GM19035 (cell line): ENCODE measurements around the gene C11orf65.
"Not testable (repeated sequence)": the region's sequence is repeated elsewhere in the genome, so short reads cannot be mapped to it uniquely, and the experiment has no call there.

Experiments
- ATAC-seq: cut with Tn5 transposase; IDR thresholded peaks from one replicate; pipeline ENCODE4 v1.9.1; 2021; ENCODE audit not compliant: unreplicated experiment

C11orf65 gene

DNA sequence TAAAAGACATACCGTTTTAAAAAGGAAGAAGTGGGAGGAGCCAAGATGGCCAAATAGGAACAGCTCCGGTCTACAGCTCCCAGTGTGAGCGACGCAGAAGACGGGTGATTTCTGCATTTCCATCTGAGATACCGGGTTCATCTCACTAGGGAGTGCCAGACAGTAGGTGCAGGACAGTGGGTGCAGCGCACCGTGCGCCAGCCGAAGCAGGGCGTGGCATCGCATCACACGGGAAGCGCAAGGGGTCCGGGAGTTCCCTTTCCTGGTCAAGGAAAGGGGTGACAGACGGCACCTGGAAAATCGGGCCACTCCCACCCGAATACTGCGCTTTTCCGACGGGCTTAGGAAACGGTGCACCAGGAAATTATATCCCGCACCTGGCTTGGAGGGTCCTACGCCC, 93.8 kb downstream of the C11orf65 start:
- ATAC-seq: not testable (repeated sequence)

DNA sequence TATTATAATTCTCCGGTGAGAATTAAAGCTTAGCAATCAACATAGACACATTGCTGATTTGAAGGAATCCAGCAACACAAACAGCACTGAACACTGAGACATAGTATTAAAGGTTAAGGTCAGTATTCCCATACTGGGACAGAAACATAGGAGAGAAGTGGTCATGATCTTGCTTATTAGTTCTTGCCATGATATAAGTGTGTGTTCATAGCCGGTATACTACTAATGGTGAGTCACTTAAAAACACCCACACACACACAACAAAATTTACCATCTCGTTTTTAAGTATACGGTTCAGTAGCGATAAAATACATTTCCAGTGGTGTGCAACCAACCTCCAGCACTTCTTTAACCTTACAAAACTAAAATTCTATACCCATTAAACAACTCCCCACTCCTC, 96.3 kb downstream of the C11orf65 start:
- ATAC-seq: no peak

DNA sequence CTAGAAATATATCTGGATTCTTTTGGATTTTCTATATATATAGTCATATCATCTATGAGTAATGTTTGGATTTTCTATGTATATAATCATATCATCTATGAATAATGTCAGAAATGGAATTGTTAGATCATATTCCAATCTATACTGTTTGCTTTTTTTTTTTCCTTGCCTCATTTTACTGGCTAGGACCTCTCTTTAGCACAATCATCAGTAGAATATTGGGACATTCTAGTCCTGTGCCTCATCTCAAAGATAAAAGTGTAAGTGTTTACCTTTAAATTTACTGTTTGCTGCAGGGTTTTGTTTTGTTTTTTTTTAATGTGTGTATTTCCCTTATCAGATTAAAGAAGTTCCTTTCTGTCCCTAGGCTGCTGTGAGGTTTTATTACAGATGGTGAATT, 97.0 kb downstream of the C11orf65 start:
- no peak for ATAC-seq

DNA sequence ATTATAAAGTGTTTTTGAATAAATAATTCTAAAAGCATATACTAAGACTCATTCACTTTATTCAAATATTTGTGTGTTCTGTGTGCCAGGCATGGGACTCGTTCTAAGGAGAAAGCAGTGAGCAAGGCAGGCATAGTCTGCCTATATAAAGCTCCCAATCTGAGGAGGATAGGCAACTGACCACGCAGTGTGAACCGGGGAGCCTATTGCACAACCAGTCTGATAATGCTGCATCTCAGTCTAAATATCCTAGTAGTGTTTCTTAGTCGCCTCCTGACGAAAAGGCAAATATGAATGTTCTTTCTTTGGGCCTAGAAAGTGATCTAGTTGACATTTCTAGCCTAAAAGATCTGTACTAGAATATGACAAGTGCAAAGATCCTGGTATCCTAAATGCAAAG, 98.3 kb downstream of the C11orf65 start:
- ATAC-seq: no peak

DNA sequence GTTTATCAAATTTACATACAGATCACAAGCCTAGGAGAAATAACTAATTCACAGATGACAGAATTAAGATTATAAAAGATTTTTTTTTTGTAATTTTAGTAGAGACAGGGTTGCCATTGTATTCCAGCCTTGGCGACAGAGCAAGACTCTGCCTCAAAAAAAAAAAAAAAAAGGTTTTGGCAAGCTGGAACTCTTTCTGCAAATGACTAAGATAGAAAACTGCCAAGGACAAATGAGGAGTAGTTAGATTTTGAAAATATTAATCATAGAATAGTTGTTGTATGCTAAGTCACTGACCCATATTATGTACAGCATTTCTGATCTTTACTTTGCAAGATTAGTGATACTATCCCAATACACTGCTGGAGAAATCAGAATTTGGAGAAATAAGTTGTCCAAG, 99.2 kb downstream of the C11orf65 start:
- ATAC-seq: no peak

DNA sequence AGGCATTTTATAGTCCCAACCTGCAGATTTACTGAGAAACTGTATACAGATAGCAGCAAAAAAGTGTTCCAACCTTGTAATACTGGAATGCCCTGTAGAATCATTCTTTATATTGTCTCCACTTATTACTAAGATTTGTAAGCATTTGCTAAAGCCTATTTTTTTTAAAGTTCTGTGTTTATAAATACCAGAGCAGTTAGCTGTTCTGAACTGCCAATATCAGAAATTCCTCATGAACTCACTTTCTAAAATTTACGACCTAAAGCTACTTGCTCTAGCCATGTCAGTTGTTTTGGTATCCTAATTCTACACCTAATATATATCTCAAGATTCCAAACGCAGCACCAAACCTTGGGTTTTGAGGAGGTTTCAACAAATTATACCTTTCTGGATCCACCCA, 103.2 kb downstream of the C11orf65 start:
- no peak for ATAC-seq

DNA sequence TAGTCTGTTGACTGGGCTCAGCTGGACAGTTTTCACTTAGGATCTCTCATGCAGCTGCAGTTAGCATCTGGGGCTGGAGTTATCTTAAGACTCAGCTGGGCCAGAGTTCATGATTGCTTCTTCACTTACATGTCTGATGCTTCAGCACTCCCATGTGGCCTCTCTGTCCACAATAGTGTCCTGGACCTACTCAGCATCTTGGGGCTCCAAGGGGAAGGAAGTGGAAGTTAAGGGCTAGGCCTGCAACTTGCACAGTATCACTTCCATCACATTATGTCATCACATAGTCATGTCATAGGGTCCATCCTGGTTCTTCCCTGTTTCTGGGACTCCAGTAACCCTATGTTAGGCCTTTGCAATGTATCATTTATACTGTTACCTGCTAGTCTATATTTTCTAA, 115.9 kb downstream of the C11orf65 start:
- no peak for ATAC-seq

DNA sequence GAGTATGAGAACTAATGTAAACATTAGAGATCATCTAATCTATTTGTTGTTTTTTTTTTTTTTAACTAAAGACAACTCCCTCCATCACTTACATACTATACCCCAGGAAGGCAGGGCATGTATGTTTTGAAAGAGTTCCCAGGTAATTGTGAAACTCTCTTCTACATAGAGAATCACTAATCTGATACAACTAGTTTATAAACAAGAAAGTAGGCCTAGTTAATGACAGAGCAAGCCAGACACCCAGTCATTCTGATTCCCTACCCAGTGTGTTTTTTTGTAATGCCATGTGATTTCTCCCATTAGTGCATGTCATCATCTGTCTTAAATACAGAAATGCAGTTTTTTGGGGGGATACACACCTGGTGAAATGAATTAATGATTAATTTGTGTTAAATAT, 120.9 kb downstream of the C11orf65 start:
- ATAC-seq: no peak

DNA sequence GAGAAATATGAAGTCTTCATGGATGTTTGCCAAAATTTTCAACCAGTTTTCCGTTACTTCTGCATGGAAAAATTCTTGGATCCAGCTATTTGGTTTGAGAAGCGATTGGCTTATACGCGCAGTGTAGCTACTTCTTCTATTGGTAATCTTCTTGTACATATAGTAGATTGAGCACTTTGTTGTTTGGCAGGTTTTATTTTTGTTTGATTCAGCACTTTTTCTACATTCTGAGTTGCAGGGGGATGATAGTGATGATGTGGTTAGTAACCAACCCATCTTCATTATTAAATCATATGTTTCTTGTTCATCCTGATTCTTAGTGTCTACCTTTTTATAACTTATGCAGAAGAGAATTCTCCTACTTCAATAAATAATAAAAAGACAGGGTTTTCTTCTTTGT, 121.6 kb downstream of the C11orf65 start:
- no peak for ATAC-seq

DNA sequence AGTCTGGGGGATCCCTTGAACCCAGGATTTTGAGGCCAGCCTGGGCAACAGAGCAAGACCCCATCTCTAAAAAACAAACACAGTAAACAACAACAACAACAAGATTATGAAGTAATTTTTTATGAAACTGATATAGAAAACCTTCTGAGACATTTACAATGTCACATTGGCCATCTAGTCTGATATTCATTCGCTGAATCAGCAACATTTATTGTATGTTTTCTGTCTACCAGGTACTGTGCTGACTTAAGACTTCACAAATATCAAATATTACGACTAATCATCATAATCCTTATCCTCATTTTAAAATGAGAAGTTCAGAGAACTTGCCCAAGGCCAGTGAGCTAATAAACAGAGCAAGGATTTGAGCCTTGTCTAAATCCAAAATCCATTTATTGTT, 123.6 kb downstream of the C11orf65 start:
- no peak for ATAC-seq

DNA sequence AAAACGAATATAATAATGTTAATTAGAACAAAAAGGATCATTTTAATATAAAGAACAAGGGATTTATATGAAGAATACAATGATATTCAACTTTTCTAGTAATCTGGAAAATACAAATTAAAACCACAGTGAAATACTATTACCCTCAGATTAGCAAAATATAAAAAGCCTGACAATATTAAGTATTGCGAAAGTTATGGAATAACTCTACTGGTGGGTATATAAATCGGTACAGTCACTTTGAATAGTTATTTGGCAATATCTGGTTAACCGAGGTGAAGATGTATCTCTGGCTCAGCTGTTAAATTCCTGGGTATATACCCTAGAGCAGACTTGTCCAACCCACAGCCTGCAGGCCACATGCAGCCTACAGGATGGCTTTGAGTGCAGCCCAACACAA, 125.7 kb downstream of the C11orf65 start:
- ATAC-seq: no peak

DNA sequence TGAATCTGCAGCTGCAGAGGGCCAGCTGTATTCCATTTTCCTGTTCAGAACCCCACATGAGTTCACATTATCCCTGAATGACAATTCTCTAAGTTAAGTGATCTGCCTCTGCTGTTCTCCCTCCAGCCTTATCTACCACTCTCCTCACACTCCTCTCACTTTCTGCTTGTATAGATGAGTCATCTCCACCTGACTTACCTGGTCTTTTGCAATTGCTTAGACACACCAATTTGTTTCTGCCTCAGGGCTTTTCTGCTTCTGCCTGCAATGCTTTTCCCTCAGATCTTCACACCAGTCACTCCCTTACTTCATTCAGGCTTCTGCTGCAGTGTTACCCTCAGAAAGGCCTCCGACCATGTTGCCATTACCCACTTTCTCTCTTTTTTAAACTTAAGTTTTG, 126.4 kb downstream of the C11orf65 start:
- ATAC-seq: no peak

DNA sequence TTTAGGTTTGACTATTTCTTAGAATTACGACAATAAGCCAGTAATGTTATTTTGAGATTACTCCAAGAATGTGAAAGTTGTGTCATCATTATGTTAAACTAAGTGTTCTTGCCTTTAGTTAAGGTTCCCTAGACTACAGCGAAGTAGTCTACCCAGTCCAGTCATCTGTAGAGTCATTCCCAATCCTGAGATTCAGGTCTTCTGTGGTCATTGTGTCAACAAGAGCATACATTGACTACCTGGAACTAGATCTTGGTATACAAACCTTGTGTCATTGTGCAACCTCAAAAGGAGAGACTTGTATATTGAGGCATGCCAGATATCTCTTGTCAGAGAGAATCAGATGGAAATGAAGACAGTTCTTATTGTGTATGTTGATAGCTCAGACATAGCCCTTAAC, 128.6 kb downstream of the C11orf65 start:
- ATAC-seq: no peak

DNA sequence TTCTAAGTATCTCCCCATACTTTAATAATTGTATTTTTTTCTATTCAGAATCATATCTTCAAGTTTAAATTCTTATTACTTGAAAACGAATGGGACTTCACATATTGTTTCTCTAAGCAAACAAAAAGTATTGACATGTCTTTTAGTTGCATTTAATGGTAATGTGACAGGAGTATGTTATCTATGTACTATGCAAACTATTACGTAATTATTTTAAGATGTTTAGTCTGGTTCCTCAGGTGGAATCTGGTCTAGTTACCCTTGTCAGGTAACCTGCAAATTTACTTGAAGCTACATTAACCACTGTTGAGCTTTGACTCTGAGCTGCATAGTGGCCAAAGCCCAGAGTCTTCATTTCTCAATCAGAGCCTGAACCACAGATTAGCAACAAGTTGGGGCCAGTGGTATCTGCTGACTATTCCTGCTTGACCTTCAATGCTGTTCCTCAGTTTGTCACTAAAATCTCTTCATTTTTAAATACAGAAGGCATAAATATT, 133.9 kb downstream of the C11orf65 start:
- ATAC-seq: no peak
